Activated naive CD4-positive, alpha-beta T cell treated with anti-CD3 and anti-CD28 coated beads, Interleukin-2, amount 50 U/mL, for 72 hours (primary cell): ENCODE measurements around the gene DCAF10. TPM values are rescaled to one million over a fixed set of nuclear protein-coding genes. Genes with fewer than 3 reads are reported as not detected.
"Not testable (repeated sequence)": the region's sequence is repeated elsewhere in the genome, so short reads cannot be mapped to it uniquely, and the experiment has no call there.

Experiments
- ATAC-seq, 2 donors: fragments of 150-1000 bp; cut with Tn5 transposase; 2 replicates each; pipeline ENCODE4 v1.10.0; 2021; ENCODE audit warnings: mild to moderate bottlenecking in 2 of 2, moderate library complexity in 2 of 2
- DNase-seq, 2 donors: peaks; one replicate each; pipeline ENCODE4 v3.0.0; 2021 to 2022; ENCODE audit warnings: low spot score in 2 of 2
- H3K27ac Mint-ChIP-seq, 2 donors: one replicate each; pipeline ENCODE4 v1.8.0; 2022; ENCODE audit warnings: mild to moderate bottlenecking in 2 of 2, mixed read lengths in 2 of 2
- H3K36me3 Mint-ChIP-seq, 2 donors: one replicate each; pipeline ENCODE4 v1.8.0; 2022; ENCODE audit warnings: mixed read lengths in 2 of 2
- H3K9me3 Mint-ChIP-seq, 2 donors: one replicate each; pipeline ENCODE4 v1.8.0; 2022; ENCODE audit warnings: mixed read lengths in 2 of 2
- total RNA-seq, 2 donors: library from RNA; stranded (reverse); gene quantifications; one replicate each; pipeline ENCODE4 v1.2.3, GENCODE V29; 2022

The DCAF10 gene, protein sequence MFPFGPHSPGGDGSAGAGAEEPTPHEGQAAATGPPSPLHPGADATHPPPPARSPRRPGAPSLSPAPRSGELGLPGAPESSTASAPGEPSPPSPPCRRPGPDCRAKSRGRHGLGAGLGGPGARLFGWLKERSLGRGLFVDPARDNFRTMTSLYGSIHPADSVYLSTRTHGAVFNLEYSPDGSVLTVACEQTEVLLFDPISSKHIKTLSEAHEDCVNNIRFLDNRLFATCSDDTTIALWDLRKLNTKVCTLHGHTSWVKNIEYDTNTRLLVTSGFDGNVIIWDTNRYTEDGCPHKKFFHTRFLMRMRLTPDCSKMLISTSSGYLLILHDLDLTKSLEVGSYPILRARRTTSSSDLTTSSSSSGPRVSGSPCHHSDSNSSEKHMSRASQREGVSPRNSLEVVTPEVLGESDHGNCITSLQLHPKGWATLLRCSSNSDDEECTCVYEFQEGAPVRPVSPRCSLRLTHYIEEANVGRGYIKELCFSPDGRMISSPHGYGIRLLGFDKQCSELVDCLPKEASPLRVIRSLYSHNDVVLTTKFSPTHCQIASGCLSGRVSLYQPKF
- total RNA-seq = 10 to 100 TPM in 1 of 2 donors, 1 to 10 TPM in 1; 6.9 to 17.4 TPM

DNA sequence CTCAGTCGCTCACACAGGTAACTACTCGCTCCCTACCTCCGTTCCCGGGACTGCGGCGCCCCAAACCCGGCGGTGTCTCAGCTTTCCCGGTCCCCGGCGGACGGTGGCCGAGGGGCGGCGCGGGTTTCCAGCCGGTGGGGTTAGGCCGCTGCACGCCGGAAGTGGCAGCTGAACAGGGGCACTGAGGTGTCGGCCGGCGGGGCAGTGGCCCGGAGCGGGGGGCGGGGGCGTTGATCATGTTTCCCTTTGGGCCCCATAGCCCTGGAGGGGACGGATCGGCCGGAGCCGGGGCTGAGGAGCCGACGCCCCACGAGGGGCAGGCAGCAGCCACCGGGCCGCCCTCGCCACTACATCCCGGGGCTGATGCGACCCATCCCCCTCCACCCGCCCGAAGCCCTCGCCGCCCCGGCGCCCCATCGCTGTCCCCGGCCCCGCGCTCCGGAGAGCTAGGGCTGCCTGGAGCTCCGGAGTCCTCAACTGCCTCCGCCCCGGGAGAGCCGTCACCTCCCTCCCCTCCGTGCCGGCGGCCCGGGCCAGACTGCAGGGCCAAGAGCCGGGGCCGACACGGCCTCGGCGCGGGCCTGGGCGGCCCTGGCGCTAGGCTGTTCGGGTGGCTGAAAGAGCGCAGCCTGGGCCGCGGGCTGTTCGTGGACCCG, at the start of gene DCAF10:
Gene DCAF10 (plus strand): TSS at position 167 of the 656 bp plus-strand sequence. CDS start 70 bp downstream, at position 237.
- DNase-seq = peak; percentile 90 to 96
- H3K36me3 Mint-ChIP-seq = no peaks in the 10 kb centered on the region
- H3K27ac Mint-ChIP-seq = peak within 1 kb of the TSS; percentile 86 to 87
- no peaks in the 10 kb centered on the region for H3K9me3 Mint-ChIP-seq
- ATAC-seq = peak; percentile 83 to 87

DNA sequence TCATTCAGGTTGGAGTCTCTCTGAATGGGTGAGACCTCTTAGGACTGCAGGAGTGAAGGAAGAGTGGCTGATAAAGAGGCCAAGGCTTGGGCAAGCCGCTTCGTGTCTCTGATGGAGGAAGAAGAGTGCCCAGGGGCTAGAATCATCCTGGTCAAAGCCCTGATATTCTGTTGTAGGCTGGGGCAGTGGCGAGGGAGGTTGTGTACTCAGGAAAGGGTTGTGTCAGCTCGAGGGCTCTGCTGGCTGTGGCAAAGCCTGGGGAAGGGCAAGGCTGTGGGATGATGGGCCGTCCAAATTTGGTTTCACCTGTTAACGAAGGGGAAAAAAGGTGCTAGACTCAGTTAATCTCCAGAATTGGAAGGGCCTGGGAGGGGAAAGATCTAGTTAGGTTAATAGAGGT, 49.4 kb upstream of the DCAF10 start:
- peaks cover 0 to 5% of the 10 kb centered on the region in 2 donors for H3K9me3 Mint-ChIP-seq
- no peak overlapping the region for H3K27ac Mint-ChIP-seq
- ATAC-seq = no peak
- peaks cover 12 to 15% of the 10 kb centered on the region in 2 donors for H3K36me3 Mint-ChIP-seq
- no peak for DNase-seq

DNA sequence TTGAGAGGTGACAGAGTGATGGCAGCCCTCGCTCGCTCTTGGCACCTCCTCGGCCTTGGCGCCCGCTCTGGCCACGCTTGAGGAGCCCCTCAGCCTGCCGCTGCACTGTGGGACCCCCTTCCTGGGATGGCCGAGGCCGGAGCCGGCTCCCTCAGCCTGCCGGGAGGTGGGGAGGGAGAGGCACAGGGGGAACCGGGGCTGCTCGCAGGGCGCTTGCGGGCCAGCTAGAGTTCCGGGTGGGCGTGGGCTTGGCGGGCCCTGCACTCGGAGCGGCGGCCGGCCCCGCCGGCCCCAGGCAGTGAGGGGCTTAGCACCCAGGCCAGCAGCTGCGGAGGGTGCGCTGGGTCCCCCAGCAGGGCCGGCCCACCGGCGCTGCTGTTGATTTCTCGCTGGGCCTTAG, 48.9 kb upstream of the DCAF10 start:
- not testable (repeated sequence) for H3K27ac Mint-ChIP-seq, ATAC-seq, H3K9me3 Mint-ChIP-seq, DNase-seq
- peaks cover 14 to 15% of the 10 kb centered on the region in 2 donors for H3K36me3 Mint-ChIP-seq

DNA sequence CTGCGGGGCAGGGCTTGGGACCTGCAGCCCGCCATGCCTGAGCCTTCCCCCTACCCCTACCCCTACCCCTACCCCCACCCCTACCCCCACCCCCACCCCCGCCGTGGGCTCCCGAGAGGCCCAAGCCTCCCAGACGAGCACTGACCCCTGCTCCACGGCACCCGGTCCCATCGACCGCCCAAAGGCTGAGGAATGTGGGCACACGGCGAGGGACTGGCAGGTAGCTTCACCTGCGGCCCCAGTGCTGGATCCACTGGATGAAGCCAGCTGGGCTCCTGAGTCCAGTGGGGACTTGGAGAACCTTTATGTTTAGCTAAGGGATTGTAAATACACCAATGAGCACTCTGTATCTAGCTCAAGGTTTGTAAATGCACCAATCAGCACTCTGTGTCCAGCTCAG, 48.5 kb upstream of the DCAF10 start:
- not testable (repeated sequence) for DNase-seq, H3K27ac Mint-ChIP-seq, ATAC-seq, H3K9me3 Mint-ChIP-seq
- peaks cover 14 to 15% of the 10 kb centered on the region in 2 donors for H3K36me3 Mint-ChIP-seq

DNA sequence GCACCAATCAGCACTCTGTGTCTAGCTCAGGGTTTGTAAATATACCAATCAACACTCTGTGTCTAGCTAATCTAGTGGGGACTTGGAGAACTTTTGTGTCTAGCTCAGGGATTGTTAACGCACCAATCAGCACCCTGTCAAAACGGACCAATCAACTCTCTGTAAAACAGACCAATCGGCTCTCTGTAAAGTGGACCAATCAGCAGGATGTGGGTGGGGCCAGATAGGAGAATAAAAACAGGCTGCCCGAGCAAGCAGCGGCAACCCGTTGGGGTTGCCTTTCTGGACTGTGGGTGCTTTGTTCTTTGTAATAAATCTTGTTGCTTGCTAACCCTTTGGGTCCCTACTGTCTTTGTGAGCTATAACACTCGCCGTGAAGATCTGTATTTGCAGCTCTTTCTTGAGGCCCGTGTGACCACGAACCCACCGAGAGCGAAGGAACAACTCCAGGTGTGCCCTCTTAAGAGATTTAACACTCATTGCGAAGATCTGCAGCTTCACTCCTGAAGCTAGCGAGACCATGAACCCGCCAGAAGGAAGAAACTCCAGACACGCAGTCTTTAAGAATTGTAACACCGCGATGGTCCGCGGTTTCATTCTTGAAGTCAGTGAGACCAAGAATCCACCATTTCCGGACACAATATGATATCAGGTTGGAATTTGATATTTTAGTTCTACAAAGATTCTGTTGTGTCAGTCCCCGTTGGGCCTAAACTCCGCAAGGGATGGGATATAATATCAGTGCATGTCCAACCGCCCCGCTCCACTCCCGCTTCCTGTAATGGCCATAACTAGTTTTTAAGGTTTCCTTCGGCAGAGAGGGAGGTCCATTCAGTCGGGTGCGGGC, 47.7 kb upstream of the DCAF10 start:
- H3K27ac Mint-ChIP-seq = peak overlapping the region; percentile 92
- DNase-seq (peak in 1 of 2 donors; percentile 15), ATAC-seq (no peak)
- peaks cover 0 to 5% of the 10 kb centered on the region in 2 donors for H3K9me3 Mint-ChIP-seq
- H3K36me3 Mint-ChIP-seq = peaks cover 14 to 15% of the 10 kb centered on the region in 2 donors

DNA sequence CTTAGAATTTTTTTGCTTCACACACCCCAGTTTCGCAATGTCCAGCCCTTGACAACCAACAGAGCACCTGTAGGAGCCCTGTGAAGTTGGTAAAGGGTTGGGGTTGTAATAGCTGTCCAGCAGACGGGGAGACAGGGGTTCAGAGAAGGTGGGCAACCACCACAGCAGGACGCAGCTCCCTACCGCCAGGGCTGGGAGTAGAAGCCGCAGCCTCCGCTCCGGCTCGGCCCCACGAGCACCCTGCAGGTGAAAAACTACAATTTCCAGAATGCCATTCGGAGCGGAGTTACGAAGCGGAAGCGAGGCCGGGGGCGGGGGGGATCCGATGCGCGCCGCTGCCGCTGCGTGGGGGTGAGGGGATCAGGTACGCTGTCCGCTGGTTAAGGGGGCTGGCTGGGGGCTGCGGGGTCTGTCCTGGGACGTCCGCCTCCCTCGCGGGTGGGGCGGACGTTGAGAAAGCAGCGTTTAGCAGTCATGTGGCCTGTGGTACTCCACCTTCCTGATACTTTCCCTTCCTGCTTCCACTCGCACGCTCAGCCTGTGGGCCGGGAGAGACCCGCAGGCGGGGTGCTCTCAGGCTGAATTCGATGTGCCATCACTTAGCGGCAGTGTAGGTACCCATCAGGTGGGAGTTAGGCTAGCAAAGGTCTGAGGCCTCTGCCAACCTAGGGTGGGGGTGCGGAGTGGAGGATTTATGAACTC, 47.0 kb upstream of the DCAF10 start, which contains the start of gene TRMT10B:
Gene TRMT10B (plus strand): TSS at position 317 of the 702 bp plus-strand sequence. CDS start 8,127 bp downstream, outside the sequence.
- ATAC-seq (peak; percentile 90 to 97), DNase-seq (peak; percentile 74 to 77)
- Mint-ChIP-seq H3K36me3 (peaks cover 14 to 15% of the 10 kb centered on the region in 2 donors), H3K9me3 (peaks cover 0 to 5% of the 10 kb centered on the region in 2 donors), H3K27ac (peak within 1 kb of the TSS; percentile 92)

DNA sequence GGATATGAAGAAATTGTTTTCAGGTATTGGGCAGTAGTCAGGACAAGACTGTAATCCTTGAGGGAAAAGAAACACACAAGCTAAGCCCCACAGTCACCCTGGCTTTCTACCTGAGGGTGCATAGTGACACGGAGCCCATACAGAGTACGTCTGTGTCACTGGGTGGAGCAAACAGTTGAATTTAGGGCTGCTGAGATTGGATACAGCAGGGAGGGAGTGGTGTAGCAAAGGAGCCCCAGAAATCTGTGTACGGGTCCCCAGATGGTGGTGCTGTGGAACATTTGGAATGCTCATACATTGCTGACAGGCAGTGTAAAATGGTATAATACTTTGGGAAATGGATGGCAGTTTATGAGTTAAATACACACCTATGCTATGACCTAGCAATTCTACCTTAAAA, 41.9 kb upstream of the DCAF10 start:
- peaks cover 8 to 17% of the 10 kb centered on the region in 2 donors for H3K36me3 Mint-ChIP-seq
- H3K27ac Mint-ChIP-seq = no peak overlapping the region
- H3K9me3 Mint-ChIP-seq = no peaks in the 10 kb centered on the region
- ATAC-seq (no peak), DNase-seq (no peak)

DNA sequence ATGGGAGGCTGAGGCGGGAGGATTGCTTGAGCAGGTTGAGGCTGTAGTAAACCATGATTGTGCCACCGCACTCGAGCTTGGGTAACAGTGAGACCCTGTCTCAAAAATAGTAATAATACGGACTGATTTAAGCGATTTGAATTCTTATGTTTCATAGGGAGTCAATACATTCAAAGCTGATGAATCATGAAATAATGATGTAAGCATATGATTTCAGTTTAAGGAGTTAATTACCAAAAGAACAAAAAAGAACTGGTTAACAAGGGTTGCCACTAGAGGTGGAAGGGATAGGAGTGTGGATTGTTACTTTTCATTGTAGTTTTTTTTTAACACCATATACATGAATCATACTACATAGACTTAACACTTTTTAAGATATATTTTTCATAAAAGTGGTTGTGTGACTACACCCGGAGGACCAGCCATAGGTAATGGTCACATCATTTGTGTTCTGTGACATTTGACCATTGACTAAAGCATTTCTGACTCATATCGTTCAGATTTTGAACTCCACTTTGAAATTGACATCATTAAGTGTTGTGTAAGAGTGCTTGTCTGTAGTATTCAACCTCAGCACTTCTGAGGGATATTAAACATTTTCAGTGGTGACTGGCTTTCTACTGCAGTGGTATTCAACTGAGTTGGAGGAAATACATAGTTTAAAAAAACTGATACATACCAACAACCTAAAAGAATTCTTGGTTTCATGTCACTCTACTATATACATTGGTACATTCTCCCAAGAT, 40.0 kb upstream of the DCAF10 start:
- Mint-ChIP-seq H3K36me3 (peaks cover 4 to 27% of the 10 kb centered on the region in 2 donors), H3K9me3 (no peaks in the 10 kb centered on the region), H3K27ac (no peak overlapping the region)
- ATAC-seq (peak in 1 of 2 donors; percentile 39), DNase-seq (no peak)

DNA sequence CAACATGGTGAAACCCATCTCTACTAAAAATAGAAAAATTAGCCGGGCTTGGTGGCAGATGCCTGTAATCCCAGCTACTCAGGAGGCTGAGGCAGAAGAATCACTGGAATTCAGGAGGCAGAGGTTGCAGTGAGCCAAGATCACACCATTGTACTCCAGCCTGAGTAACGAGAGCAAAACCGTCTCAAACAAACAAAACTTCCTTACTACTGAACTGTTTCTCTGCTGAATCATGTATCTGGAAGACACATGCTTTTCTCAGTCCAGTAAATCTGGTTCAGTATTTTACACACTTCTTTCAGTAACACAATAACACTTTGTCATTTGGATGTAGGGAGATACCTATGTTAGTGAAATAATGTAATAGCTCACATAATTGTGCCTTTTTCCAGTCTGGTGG, 39.1 kb upstream of the DCAF10 start:
- no peaks in the 10 kb centered on the region for H3K9me3 Mint-ChIP-seq
- H3K36me3 Mint-ChIP-seq = peaks cover 5 to 27% of the 10 kb centered on the region in 2 donors
- DNase-seq = no peak
- H3K27ac Mint-ChIP-seq = peak overlapping the region in 1 of 2 donors; percentile 22
- ATAC-seq = no peak

DNA sequence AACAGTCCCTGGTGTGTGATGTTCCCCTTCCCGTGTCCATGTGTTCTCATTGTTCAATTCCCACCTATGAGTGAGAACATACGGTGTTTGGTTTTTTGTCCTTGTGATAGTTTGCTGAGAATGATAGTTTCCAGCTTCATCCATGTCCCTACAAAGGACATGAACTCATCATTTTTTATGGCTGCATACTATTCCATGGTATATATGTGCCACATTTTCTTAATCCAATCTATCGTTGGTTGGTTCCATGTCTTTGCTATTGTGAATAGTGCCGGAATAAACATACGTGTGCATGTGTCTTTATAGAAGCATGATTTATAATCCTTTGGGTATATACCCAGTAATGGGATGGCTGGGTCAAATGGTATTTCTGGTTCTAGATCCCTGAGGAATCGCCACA, 35.3 kb upstream of the DCAF10 start:
- peaks cover 5 to 28% of the 10 kb centered on the region in 2 donors for H3K36me3 Mint-ChIP-seq
- not testable (repeated sequence) for H3K27ac Mint-ChIP-seq, DNase-seq, H3K9me3 Mint-ChIP-seq, ATAC-seq

DNA sequence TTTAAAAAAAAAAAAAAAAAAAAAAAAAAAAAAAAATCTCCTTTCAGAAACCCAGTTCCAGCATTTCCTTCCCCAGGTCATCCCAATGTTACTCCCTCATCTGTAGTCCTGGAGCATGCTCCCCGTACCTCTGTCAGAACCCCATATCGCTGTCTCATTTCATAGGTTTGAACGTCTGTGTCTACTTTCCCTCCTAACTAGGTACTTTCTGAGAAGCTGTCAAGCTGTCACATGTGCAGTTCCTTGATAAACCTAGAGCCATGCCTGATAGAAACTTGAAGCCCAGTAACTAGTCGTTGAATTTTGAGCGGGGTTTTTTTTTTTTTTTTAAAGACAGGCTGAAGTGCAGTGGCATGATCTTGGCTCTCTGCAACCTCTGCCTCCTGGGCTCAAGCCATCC, 31.3 kb upstream of the DCAF10 start:
- no peak for ATAC-seq
- H3K36me3 Mint-ChIP-seq = peaks cover 5 to 13% of the 10 kb centered on the region in 2 donors
- H3K27ac Mint-ChIP-seq = peak overlapping the region; percentile 18 to 57
- H3K9me3 Mint-ChIP-seq = no peaks in the 10 kb centered on the region
- no peak for DNase-seq

DNA sequence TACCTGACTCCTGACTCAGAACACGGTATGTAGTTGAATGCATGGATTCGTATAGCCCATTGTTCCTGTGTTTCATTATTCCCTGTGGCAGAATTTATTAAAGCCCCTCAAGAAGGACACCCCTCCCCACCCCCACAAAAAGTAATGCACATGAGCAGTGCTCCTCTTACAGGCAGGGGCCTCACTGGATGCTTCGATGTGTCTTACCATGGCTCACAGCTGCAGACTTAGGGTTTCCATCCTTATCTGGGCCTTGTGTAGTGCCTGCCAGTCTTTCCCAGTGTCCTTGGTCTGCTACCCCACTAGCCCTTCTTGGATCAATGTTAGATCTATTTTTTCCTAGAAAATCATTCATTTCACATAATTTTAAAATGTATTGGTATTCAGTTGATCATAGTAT, 30.6 kb upstream of the DCAF10 start:
- H3K36me3 Mint-ChIP-seq = peaks cover 5 to 12% of the 10 kb centered on the region in 2 donors
- H3K9me3 Mint-ChIP-seq = no peaks in the 10 kb centered on the region
- DNase-seq (no peak), ATAC-seq (no peak)
- peak overlapping the region; percentile 57 to 81 for H3K27ac Mint-ChIP-seq

DNA sequence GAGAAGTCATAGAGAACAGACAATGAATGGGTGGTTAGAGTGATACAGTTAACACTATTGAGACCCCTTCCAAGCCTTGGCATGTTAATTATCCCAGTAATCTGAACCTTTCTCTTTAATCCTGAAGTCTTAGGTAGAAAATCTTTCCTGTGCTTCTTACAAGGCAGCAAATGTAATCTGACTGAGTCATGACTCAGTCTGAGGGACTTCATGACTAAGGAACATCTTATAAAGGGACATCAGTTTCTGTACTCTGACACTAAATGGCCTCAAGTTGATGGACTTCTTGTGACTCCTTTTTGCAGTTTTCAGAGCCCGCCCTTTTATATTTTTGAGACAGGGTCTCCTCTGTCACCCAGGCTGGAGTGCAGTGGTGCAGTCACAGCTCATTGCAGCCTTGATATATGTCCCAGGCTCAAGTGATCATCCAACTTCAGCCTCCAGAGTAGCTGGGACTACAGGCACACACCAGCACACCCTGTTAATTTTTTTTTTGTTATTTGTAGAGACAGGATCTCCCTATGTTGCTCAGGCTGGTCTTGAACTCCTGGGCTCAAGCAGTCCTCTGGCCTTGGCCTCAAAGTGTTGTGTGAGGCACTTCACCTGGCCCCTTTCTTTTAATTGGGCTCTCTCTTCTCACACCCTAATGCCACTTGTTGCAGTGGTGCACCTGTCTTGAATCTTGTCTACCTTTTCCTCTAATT, 25.2 kb upstream of the DCAF10 start:
- Mint-ChIP-seq H3K27ac (no peak overlapping the region), H3K36me3 (peaks cover 12 to 17% of the 10 kb centered on the region in 2 donors), H3K9me3 (no peaks in the 10 kb centered on the region)
- peak in 1 of 2 donors; percentile 24 for ATAC-seq
- DNase-seq = no peak

DNA sequence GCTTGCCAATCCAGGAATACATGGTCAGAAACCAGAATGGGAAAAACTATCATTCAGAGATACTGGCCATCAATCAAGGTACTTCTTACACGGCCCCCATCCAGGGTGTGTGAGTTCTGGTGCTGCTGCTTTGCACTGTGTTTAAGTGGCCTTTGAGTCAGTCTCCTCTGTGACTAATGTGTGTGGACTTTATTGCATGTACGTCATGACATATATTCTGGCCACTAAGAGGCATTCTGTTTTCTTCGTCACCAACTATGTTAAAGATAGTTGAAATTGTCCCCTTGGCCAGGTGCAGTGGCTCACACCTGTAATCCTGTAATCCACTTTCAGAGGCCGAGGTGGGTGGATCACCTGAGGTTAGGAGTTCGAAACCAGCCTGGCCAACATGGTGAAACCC, 24.3 kb upstream of the DCAF10 start:
- Mint-ChIP-seq H3K27ac (no peak overlapping the region), H3K36me3 (peaks cover 15 to 22% of the 10 kb centered on the region in 2 donors), H3K9me3 (no peaks in the 10 kb centered on the region)
- ATAC-seq (peak in 1 of 2 donors; percentile 51), DNase-seq (no peak)
